Keratinocyte (primary cell): ENCODE measurements around the gene OR14I1.

ENCODE experiments used
- CTCF ChIP-seq, 3 experiments: IDR thresholded peaks in 1 of 3; conservative IDR thresholded peaks in 1 of 3; optimal IDR thresholded peaks in 1 of 3; 2 replicates in 2 of 3; 3 replicates in 1 of 3; pipeline versions ENCODE3 to v1.5.1; 2011; ENCODE audit warnings: low read length in 3 of 3, mild to moderate bottlenecking in 3 of 3, moderate library complexity in 2 of 3, control low read depth in 1 of 3, inconsistent platforms in 1 of 3; ENCODE audit not compliant: insufficient read depth in 2 of 3; ENCODE audit errors: extremely low read depth in 1 of 3
- EZH2 ChIP-seq: IDR thresholded peaks from one replicate; pipeline ENCODE4 v1.6.1; 2012; ENCODE audit warnings: inconsistent platforms, mild to moderate bottlenecking, low read length, moderate library complexity

- TF ChIP-seq CTCF (optimal IDR thresholded peaks at IDR 0.05 in 1 of 3, IDR thresholded peaks at IDR 0.05 in 1 of 3, conservative IDR thresholded peaks at IDR 0.05 in 1 of 3; ENCODE audit: extremely low read depth in 1 of 3, insufficient read depth in 2 of 3, low read length in 3 of 3) (no peak), EZH2 (no peak)
These were observed 49.1 kb upstream of the OR14I1 start for GRCh38 chr1:248751635-248752034.
